CD4-positive, alpha-beta T cell treated with Interleukin-4 for 4 hours (primary cell): ENCODE measurements around the gene SPOPL.

Source experiments
- DNase-seq: peaks from one replicate; pipeline ENCODE4 v3.0.0-alpha.2; 2020

Gene SPOPL

GRCh38 chr2:138610201-138610953, 108.8 kb downstream of the SPOPL start:
- no peak for DNase-seq

- no peak for DNase-seq
Observed at GRCh38 chr2:138615257-138615656, 113.7 kb downstream of the SPOPL start.

DNA sequence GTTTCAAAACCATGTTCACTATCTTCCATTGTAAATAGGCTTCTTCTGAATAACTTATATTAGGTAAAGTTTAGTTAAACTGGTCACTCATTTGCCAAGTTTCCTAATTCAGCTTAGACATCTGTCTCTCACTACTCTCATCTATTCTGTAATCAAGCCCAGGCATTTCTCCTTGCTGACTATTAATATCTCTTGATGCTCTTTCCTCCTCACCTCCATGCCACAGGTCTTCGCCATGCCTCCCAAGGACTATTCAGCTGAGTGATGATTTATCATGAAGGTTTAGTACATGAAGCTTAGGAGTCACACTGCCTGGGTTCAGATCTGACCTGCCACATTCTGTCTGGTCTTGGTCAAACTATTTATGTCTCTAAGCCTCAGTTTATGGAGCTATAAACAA, 115.5 kb downstream of the SPOPL start:
- DNase-seq: no peak

DNA sequence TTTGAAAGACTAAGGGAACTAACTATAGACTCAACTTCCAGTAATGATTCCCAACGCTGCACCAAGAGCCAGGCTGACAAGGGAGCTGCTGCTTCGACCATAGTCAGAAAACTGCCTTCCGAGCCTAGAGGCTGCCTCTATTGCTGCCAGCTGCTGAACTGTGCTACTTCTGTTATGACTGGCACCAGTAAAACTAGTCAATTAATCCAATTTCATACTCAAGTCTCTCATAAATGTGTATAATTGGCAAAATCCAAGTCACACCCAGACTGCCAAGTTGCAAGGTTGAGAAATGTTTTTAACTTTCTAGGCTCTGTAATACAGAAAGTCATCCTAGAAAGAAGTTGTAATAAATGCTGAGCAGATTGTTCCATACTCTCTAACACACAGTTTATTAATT, 117.4 kb downstream of the SPOPL start:
- DNase-seq: no peak

GRCh38 chr2:138620431-138620830, 118.9 kb downstream of the SPOPL start:
- DNase-seq: no peak

DNA sequence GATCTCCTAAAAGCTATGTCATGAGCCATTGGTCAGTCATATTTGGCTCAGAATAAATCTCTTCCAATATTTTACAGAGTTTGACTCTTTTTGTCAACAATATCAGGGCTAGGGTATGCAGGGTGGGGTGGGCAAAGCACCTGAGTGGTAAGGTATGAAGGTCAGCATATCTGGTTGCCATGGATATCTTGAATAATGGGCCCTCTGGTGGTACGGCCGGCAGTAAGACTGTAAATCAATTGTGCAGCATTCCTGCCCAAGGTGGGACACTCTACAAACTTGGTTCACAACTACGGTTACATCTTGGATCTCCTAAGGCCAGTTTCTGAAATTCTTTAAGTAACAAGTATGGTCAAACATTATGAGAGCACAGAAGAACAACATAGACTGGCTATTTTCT, 119.6 kb downstream of the SPOPL start:
- DNase-seq: no peak

DNA sequence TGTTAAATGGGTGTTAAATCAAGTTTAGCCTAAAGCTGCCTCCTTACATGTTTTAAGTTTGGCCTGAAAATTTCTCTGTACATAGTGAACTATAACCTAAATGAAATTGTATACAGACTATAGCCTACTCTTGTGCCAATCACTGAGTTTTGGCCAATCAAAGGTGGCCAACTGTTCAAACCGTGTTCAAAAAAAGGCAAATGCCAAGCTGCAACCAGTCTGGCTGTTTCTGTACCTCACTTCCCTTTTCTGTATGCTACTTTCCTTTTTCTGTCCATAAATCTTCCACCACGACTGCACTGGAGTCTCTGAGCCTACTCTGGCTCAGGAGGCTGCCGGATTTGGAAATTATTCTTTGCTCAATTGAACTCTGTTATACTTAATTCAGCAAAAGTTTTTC, 121.0 kb downstream of the SPOPL start:
- DNase-seq: no peak
